Osteoblast (primary cell): ENCODE results near the gene MINK1. TPM values are rescaled to one million over a fixed set of nuclear protein-coding genes. Genes with fewer than 3 reads are reported as not detected.
A peak's percentile ranks its signal among the peaks of the same experiment; 100 is the strongest.
"Not testable (repeated sequence)": the region's sequence is repeated elsewhere in the genome, so short reads cannot be mapped to it uniquely, and the experiment has no call there.

Experiments used
- DNase-seq: peaks from one replicate; pipeline ENCODE4 v3.0.0; 2011; ENCODE audit warnings: low spot score, mixed read lengths; ENCODE audit not compliant: insufficient read length; ENCODE audit errors: missing footprints
- H2AFZ ChIP-seq: 2 replicates; pipeline ENCODE4 v1.6.0; 2011; ENCODE audit warnings: mild to moderate bottlenecking, low read length
- H3K27ac ChIP-seq: 2 replicates; pipeline ENCODE4 v1.5.1; 2011; ENCODE audit warnings: mild to moderate bottlenecking, low read depth, low read length, moderate library complexity
- H3K27me3 ChIP-seq: 2 replicates; pipeline ENCODE4 v1.6.0; 2012; ENCODE audit warnings: mild to moderate bottlenecking, control low read depth, inconsistent platforms, low read length, moderate library complexity; ENCODE audit not compliant: insufficient read depth
- H3K36me3 ChIP-seq: 2 replicates; pipeline ENCODE4 v1.5.1; 2011; ENCODE audit warnings: mild to moderate bottlenecking, low read length, control low read depth, moderate library complexity; ENCODE audit not compliant: insufficient read depth
- H3K4me1 ChIP-seq: 2 replicates; pipeline ENCODE4 v1.5.1; 2011; ENCODE audit warnings: mild to moderate bottlenecking, low read length, control low read depth, moderate library complexity; ENCODE audit not compliant: insufficient read depth
- H3K4me2 ChIP-seq: 2 replicates; pipeline ENCODE4 v1.6.0; 2011; ENCODE audit warnings: mild to moderate bottlenecking, low read length; ENCODE audit not compliant: insufficient read depth
- H3K4me3 ChIP-seq: fragments of 200-600 bp; sonication (generic); 3 replicates; pipeline ENCODE4 v1.5.1; 2012; ENCODE audit warnings: mild to moderate bottlenecking, low read length, inconsistent platforms; ENCODE audit not compliant: insufficient read depth
- H3K79me2 ChIP-seq: 2 replicates; pipeline ENCODE4 v1.6.0; 2012; ENCODE audit warnings: mild to moderate bottlenecking, low read length, control low read depth, inconsistent platforms; ENCODE audit not compliant: insufficient read depth
- H3K9me3 ChIP-seq: 2 replicates; pipeline ENCODE4 v1.5.1; 2011; ENCODE audit warnings: low read depth, low read length, control low read depth
- H4K20me1 ChIP-seq: 2 replicates; pipeline ENCODE4 v1.6.0; 2012; ENCODE audit warnings: mild to moderate bottlenecking, low read length, control low read depth; ENCODE audit not compliant: insufficient read depth
- CTCF ChIP-seq: IDR thresholded peaks from 2 replicates; pipeline ENCODE4 v1.5.1; 2011; ENCODE audit warnings: mild to moderate bottlenecking, low read depth, low read length, moderate library complexity; ENCODE audit errors: extremely low read depth
- total RNA-seq: library from RNA; depleted of rRNA; stranded (reverse); fragments of >200 nt; gene quantifications from 2 replicates; pipeline ENCODE4 v1.2.3, GENCODE V29; 2012

Gene MINK1
- total RNA-seq, 1 donor: 34.4 TPM

DNA sequence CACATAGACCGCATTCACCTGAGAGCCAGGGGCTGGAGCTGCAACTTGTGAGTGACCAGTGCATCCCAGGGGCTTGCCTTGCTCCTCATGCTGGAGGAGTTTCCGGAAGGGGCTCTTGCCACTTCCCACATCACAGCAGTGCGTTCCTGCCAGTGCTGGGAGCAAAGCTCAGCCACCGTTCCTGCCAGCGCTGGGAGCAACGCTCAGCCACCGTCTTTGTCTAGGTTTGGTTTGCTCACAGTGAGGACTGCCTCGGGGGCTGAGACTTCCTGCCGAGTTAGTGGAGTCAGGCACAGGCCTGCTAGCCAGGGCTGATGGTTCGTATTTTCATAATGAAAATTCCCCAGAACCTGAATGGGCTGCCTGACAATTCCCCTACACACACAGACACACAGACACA, 75.2 kb downstream of the MINK1 start:
- H3K4me2 ChIP-seq: peak overlapping the region; percentile 70
- TF ChIP-seq CTCF: no peak
- H3K27ac ChIP-seq: peak overlapping the region; percentile 41
- H4K20me1 ChIP-seq: peaks cover 5% of the 10 kb centered on the region
- peaks cover 8% of the 10 kb centered on the region for H3K27me3 ChIP-seq
- peaks cover 10% of the 10 kb centered on the region for H3K4me1 ChIP-seq
- H3K4me3 ChIP-seq: no peak overlapping the region
- DNase-seq: peak; percentile 34
- no peaks in the 10 kb centered on the region for H3K79me2 ChIP-seq
- peak overlapping the region; percentile 88 for H2AFZ ChIP-seq
- no peaks in the 10 kb centered on the region for H3K36me3 ChIP-seq
- H3K9me3 ChIP-seq: no peaks in the 10 kb centered on the region

DNA sequence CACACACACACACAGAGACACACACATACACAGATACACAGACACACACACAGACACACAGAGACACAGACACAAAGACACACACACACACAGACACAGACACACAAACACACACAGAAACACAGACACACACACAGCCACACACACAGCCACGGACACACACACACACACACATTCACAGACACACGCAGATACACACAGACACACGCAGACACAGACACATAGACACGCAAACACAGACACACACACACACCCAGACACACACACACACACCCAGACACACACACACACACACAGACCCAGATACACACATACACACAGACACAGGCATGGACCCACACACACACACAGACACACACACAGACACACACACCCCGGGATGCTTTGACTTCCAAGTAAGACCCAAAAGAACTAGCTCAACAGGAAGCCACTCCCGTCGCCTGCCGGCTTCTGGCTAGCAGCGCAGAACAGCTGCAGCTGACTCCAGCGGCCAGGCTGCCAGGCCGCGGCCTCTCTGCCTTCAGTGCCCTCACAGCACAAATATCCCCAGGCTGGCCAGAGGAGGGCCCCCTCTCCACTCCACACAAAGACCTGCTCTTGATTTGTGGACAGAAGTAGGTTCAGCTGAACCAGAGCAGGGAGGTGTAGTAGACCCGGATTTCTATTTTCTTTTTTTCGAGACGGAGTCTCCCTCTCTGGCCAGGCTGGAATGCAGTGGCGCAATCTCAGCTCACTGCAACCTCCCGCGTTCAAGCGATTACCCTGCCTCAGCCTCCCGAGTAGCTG, 75.8 kb downstream of the MINK1 start:
- H3K9me3 ChIP-seq: no peaks in the 10 kb centered on the region
- peak overlapping the region; percentile 70 for H3K4me2 ChIP-seq
- no peaks in the 10 kb centered on the region for H3K79me2 ChIP-seq
- H3K4me1 ChIP-seq: peaks cover 5% of the 10 kb centered on the region
- peaks cover 8% of the 10 kb centered on the region for H3K27me3 ChIP-seq
- H3K27ac ChIP-seq: peak overlapping the region; percentile 41
- H2AFZ ChIP-seq: peak overlapping the region; percentile 88
- TF ChIP-seq CTCF: peak; percentile 79
- peaks cover 4% of the 10 kb centered on the region for H4K20me1 ChIP-seq
- no peak overlapping the region for H3K4me3 ChIP-seq
- peak; percentile 96 for DNase-seq
- H3K36me3 ChIP-seq: no peaks in the 10 kb centered on the region

- Histone ChIP-seq H3K79me2 (no peaks in the 10 kb centered on the region), H3K36me3 (no peaks in the 10 kb centered on the region), H3K4me3 (no peak overlapping the region), H2AFZ (no peak overlapping the region), H3K9me3 (no peaks in the 10 kb centered on the region), H3K27me3 (no peaks in the 10 kb centered on the region), H4K20me1 (no peaks in the 10 kb centered on the region), H3K27ac (no peak overlapping the region), H3K4me2 (no peak overlapping the region), H3K4me1 (no peaks in the 10 kb centered on the region)
- TF ChIP-seq CTCF: no peak
- DNase-seq: no peak
Observed at GRCh38 chr17:4913994-4914393, 80.9 kb downstream of the MINK1 start.

GRCh38 chr17:4914551-4914950, 81.4 kb downstream of the MINK1 start:
- H3K4me3 ChIP-seq, H3K4me2 ChIP-seq, H3K27ac ChIP-seq, H3K79me2 ChIP-seq, H3K36me3 ChIP-seq, H3K9me3 ChIP-seq, H2AFZ ChIP-seq, H3K4me1 ChIP-seq, H3K27me3 ChIP-seq, DNase-seq, H4K20me1 ChIP-seq: not testable (repeated sequence)
